HCT116 (cell line): Measurements from ENCODE around the gene GPI.

Experiments
- CTCF ChIP-seq, 3 experiments: fragments of 200-600 bp in 1 of 3; sonication (generic) in 1 of 3; IDR thresholded peaks in 2 of 3; conservative IDR thresholded peaks in 1 of 3; 2 replicates each; pipeline ENCODE4 v1.5.1; 2012 to 2017; ENCODE audit warnings: low read depth in 2 of 3, low read length in 2 of 3, antibody characterized with exemption in 1 of 3, borderline replicate concordance in 1 of 3, control low read depth in 1 of 3, mild to moderate bottlenecking in 1 of 3, mixed read lengths in 1 of 3, mixed run types in 1 of 3, moderate library complexity in 1 of 3; ENCODE audit not compliant: insufficient read depth in 1 of 3
- TCF7L2 ChIP-seq: IDR thresholded peaks from 2 replicates; pipeline ENCODE4 v1.7.0; 2011; ENCODE audit warnings: borderline replicate concordance, inconsistent platforms; ENCODE audit not compliant: insufficient read depth, insufficient read length; ENCODE audit errors: extremely low read depth
- TF ChIP-seq, protein P1 (sequence below): IDR thresholded peaks from 2 replicates; pipeline ENCODE4 v1.6.1; 2011; ENCODE audit warnings: mild to moderate bottlenecking, low read length, moderate library complexity; ENCODE audit not compliant: insufficient replicate concordance; ENCODE audit errors: extremely low read depth

DNA sequence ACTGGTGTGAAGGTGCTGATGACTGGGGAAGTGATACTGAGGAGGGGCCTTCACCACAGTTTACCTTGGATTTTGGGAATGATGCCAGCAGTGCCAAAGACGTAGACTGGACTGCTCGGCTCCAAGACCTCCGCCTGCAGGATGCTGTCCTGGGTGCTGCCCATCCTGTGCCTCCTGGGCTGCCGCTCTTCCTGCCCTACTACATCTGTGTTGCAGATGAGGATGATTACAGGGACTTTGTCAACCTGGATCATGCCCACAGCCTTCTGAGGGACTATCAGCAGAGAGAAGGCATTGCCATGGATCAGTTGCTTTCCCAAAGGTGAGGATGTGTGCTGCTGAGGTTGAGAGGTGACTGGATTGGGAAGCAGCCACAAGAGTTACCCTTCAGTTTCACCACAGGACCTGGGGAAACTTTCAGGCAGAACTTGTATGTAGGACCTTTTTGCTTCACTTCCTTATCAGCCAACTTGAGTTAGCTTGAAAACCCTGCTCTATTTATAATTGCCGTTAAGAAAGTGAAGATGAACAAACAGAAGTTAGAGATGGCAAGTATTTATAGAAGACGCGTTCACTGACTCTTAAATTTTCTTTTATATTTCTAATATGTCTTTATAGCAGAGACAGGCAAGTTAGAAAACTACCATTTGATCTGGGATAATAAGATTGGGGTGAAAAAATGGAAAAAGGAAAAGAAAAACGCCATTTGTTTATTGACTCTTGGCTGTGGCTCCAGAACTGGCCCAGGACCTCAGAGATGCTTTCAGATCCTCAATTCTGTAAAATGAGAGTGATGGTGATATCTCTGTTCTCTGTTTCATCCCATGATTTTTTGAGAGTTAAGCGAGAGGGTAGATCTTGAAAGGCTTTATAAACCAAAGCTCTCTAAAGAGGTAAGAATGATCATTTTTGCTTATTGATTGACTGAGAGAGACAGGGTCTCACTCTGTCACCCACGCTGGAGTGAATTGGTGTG, 44.5 kb downstream of the GPI start:
- TF ChIP-seq TCF7L2 (no peak), CTCF (IDR thresholded peaks at IDR 0.05 in 2 of 3, conservative IDR thresholded peaks at IDR 0.05 in 1 of 3; ENCODE audit: borderline replicate concordance in 1 of 3, insufficient read depth in 1 of 3, low read depth in 2 of 3, low read length in 2 of 3) (no peak)
- TF ChIP-seq, protein P1, sequence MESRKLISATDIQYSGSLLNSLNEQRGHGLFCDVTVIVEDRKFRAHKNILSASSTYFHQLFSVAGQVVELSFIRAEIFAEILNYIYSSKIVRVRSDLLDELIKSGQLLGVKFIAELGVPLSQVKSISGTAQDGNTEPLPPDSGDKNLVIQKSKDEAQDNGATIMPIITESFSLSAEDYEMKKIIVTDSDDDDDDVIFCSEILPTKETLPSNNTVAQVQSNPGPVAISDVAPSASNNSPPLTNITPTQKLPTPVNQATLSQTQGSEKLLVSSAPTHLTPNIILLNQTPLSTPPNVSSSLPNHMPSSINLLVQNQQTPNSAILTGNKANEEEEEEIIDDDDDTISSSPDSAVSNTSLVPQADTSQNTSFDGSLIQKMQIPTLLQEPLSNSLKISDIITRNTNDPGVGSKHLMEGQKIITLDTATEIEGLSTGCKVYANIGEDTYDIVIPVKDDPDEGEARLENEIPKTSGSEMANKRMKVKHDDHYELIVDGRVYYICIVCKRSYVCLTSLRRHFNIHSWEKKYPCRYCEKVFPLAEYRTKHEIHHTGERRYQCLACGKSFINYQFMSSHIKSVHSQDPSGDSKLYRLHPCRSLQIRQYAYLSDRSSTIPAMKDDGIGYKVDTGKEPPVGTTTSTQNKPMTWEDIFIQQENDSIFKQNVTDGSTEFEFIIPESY = no peak
